Mucosa of rectum (tissue), 2 donors: ENCODE results near the gene USHBP1.
A peak's percentile ranks its signal among the peaks of the same experiment; 100 is the strongest.

Experiments used
- H3K27ac ChIP-seq, 2 donors: one replicate each; pipeline ENCODE4 v1.7.0; 2013; ENCODE audit warnings: inconsistent platforms in 2 of 2, low read depth in 2 of 2, low read length in 2 of 2
- H3K27me3 ChIP-seq, 2 donors: one replicate each; pipeline ENCODE4 v1.7.0; 2013; ENCODE audit warnings: low read length in 2 of 2; ENCODE audit not compliant: control insufficient read depth in 2 of 2, insufficient read depth in 2 of 2
- H3K36me3 ChIP-seq, 2 donors: one replicate each; pipeline ENCODE4 v1.7.0; 2013; ENCODE audit warnings: low read length in 2 of 2; ENCODE audit not compliant: control insufficient read depth in 2 of 2, insufficient read depth in 2 of 2
- H3K4me1 ChIP-seq, 2 donors: one replicate each; pipeline ENCODE4 v1.7.0; 2013; ENCODE audit warnings: low read length in 2 of 2, mild to moderate bottlenecking in 1 of 2; ENCODE audit not compliant: control insufficient read depth in 2 of 2, insufficient read depth in 2 of 2
- H3K4me3 ChIP-seq, 2 donors: one replicate each; pipeline ENCODE4 v1.7.0; 2013; ENCODE audit warnings: low read length in 2 of 2
- H3K9ac ChIP-seq, 2 donors: one replicate each; pipeline ENCODE4 v1.7.0; 2013; ENCODE audit warnings: low read length in 2 of 2, low read depth in 1 of 2, mild to moderate bottlenecking in 1 of 2
- H3K9me3 ChIP-seq, 2 donors: one replicate each; pipeline ENCODE4 v1.7.0; 2013; ENCODE audit warnings: low read length in 2 of 2; ENCODE audit not compliant: control insufficient read depth in 2 of 2
- donor health status: healthy.
- donor health status: Normal muscosa, but diverticular disease.

The USHBP1 gene

GRCh38 chr19:17227798-17228367 lies 36.7 kb downstream of the USHBP1 start:
- Histone ChIP-seq H3K36me3 (peaks cover 24 to 32% of the 10 kb centered on the region in 2 donors), H3K9me3 (no peaks in the 10 kb centered on the region), H3K9ac (no peak overlapping the region), H3K4me3 (no peak overlapping the region), H3K4me1 (peaks cover 8 to 9% of the 10 kb centered on the region in 2 donors), H3K27me3 (no peaks in the 10 kb centered on the region), H3K27ac (no peak overlapping the region)

- peak within 1 kb of the TSS; percentile 92 to 99 for H3K27ac ChIP-seq
- H3K9ac ChIP-seq, result peak within 1 kb of the TSS; percentile 71 to 85
- no peaks in the 10 kb centered on the region for H3K9me3 ChIP-seq
- peaks cover 11 to 20% of the 10 kb centered on the region in 2 donors for H3K36me3 ChIP-seq
- no peaks in the 10 kb centered on the region for H3K27me3 ChIP-seq
- H3K4me1 ChIP-seq, result peaks cover 8 to 9% of the 10 kb centered on the region in 2 donors
- peak within 1 kb of the TSS; percentile 85 to 88 for H3K4me3 ChIP-seq
Observed at GRCh38 chr19:17226002-17226933, 38.3 kb downstream of the USHBP1 start, which contains the start of gene OCEL1. TSS of gene OCEL1 (plus strand) at chr19:17226226. CDS start at chr19:17226248, 22 bp downstream.

- Histone ChIP-seq H3K36me3 (peaks cover 6 to 11% of the 10 kb centered on the region in 2 donors), H3K27ac (no peak overlapping the region), H3K4me1 (peaks cover 8 to 13% of the 10 kb centered on the region in 2 donors), H3K27me3 (no peaks in the 10 kb centered on the region), H3K4me3 (peak overlapping the region in 1 of 2 donors; percentile 88), H3K9ac (no peak overlapping the region), H3K9me3 (no peaks in the 10 kb centered on the region)
Observed at GRCh38 chr19:17225053-17225452, 39.5 kb downstream of the USHBP1 start.

- Histone ChIP-seq H3K9ac (no peak overlapping the region), H3K4me3 (no peak overlapping the region), H3K4me1 (peaks cover 7 to 8% of the 10 kb centered on the region in 2 donors), H3K27ac (no peak overlapping the region), H3K36me3 (peaks cover 6 to 17% of the 10 kb centered on the region in 2 donors), H3K27me3 (no peaks in the 10 kb centered on the region), H3K9me3 (no peaks in the 10 kb centered on the region)
Observed at GRCh38 chr19:17220207-17220758, 44.3 kb downstream of the USHBP1 start.

GRCh38 chr19:17219286-17219685 lies 45.3 kb downstream of the USHBP1 start:
- H3K27me3 ChIP-seq, result no peaks in the 10 kb centered on the region
- H3K9me3 ChIP-seq, result no peaks in the 10 kb centered on the region
- H3K27ac ChIP-seq, result no peak overlapping the region
- H3K9ac ChIP-seq, result no peak overlapping the region
- peaks cover 13 to 14% of the 10 kb centered on the region in 2 donors for H3K4me1 ChIP-seq
- no peak overlapping the region for H3K4me3 ChIP-seq
- peaks cover 6 to 17% of the 10 kb centered on the region in 2 donors for H3K36me3 ChIP-seq

GRCh38 chr19:17216058-17216670 lies 48.4 kb downstream of the USHBP1 start:
- Histone ChIP-seq H3K4me3 (peak overlapping the region in 1 of 2 donors; percentile 82), H3K27ac (no peak overlapping the region)

GRCh38 chr19:17215127-17215971 lies 49.2 kb downstream of the USHBP1 start, which contains the start of gene USE1:
TSS of gene USE1 (plus strand) at chr19:17215357. CDS start at chr19:17215406, 49 bp downstream.
- Histone ChIP-seq H3K4me1 (peaks cover 11 to 13% of the 10 kb centered on the region in 2 donors), H3K27me3 (no peaks in the 10 kb centered on the region), H3K36me3 (peaks cover 15 to 33% of the 10 kb centered on the region in 2 donors), H3K9ac (peak within 1 kb of the TSS; percentile 84 to 88), H3K4me3 (peak within 1 kb of the TSS; percentile 82 to 95), H3K27ac (peak within 1 kb of the TSS; percentile 89 to 92), H3K9me3 (no peaks in the 10 kb centered on the region)

More at GRCh38 chr19:17216058-17216670, 48.4 kb downstream of the USHBP1 start:
- Histone ChIP-seq H3K4me1 (peaks cover 13 to 14% of the 10 kb centered on the region in 2 donors), H3K27me3 (no peaks in the 10 kb centered on the region), H3K9ac (no peak overlapping the region), H3K36me3 (peaks cover 12 to 29% of the 10 kb centered on the region in 2 donors), H3K9me3 (no peaks in the 10 kb centered on the region)

GRCh38 chr19:17214508-17215126 lies 49.9 kb downstream of the USHBP1 start:
- Histone ChIP-seq H3K9me3 (no peaks in the 10 kb centered on the region), H3K27me3 (no peaks in the 10 kb centered on the region), H3K27ac (peak overlapping the region; percentile 89 to 92), H3K9ac (peak overlapping the region; percentile 84 to 88), H3K4me1 (peaks cover 8 to 15% of the 10 kb centered on the region in 2 donors), H3K4me3 (peak overlapping the region; percentile 82 to 95), H3K36me3 (peaks cover 17 to 40% of the 10 kb centered on the region in 2 donors)

GRCh38 chr19:17213334-17213733 lies 51.2 kb downstream of the USHBP1 start:
- no peak overlapping the region for H3K9ac ChIP-seq
- H3K9me3 ChIP-seq, result no peaks in the 10 kb centered on the region
- H3K27me3 ChIP-seq, result no peaks in the 10 kb centered on the region
- no peak overlapping the region for H3K27ac ChIP-seq
- peaks cover 29 to 47% of the 10 kb centered on the region in 2 donors for H3K36me3 ChIP-seq
- no peak overlapping the region for H3K4me3 ChIP-seq
- peaks cover 8 to 15% of the 10 kb centered on the region in 2 donors for H3K4me1 ChIP-seq
